PC-9 (cell line): ENCODE results near the gene VDR.

Source experiments
- CTCF ChIP-seq: fragments of 200-600 bp; sonication (generic); conservative IDR thresholded peaks from 2 replicates; pipeline ENCODE4 v1.6.1; 2017; ENCODE audit warnings: mixed run types, antibody characterized with exemption, mild to moderate bottlenecking, moderate library complexity
- EZH2 ChIP-seq: fragments of 200-600 bp; sonication (generic); IDR thresholded peaks from 2 replicates; pipeline ENCODE4 v1.8.0; 2017; ENCODE audit warnings: antibody characterized with exemption, low read depth

- no peak for TF ChIP-seq CTCF
- TF ChIP-seq EZH2, result no peak
Observed at GRCh38 chr12:47799357-47799955, 105.3 kb downstream of the VDR start.
